MM.1S (cell line): ENCODE results near the gene DCLK2.

ENCODE experiments used
- DNase-seq: peaks from one replicate; pipeline ENCODE4 v3.0.0-alpha.2; 2015
- H2AFZ ChIP-seq: fragments of 300-600 bp; sonication (generic); 2 replicates; pipeline ENCODE4 v1.6.0; 2016; ENCODE audit warnings: antibody characterized with exemption, low read length
- H3F3A ChIP-seq: fragments of 300-600 bp; sonication (generic); 2 replicates; pipeline ENCODE4 v1.6.1; 2016; ENCODE audit warnings: mild to moderate bottlenecking, antibody characterized with exemption, low read length, moderate library complexity, mixed read lengths; ENCODE audit not compliant: insufficient read depth
- H3K27ac ChIP-seq: fragments of 300-600 bp; sonication (generic); 2 replicates; pipeline ENCODE4 v1.5.1; 2016; ENCODE audit warnings: mild to moderate bottlenecking, low read length
- H3K27me3 ChIP-seq: fragments of 300-600 bp; sonication (generic); replicated peaks from 2 replicates; pipeline ENCODE4 v1.6.0; 2016; ENCODE audit warnings: low read length; ENCODE audit not compliant: insufficient read depth
- H3K36me3 ChIP-seq: fragments of 300-600 bp; sonication (generic); replicated peaks from 2 replicates; pipeline ENCODE4 v1.6.1; 2016; ENCODE audit warnings: mild to moderate bottlenecking, low read length, mixed read lengths; ENCODE audit not compliant: insufficient read depth
- H3K4me1 ChIP-seq: fragments of 300-600 bp; sonication (generic); 2 replicates; pipeline ENCODE4 v1.6.1; 2016; ENCODE audit warnings: low read length, mixed read lengths
- H3K4me2 ChIP-seq: fragments of 300-600 bp; sonication (generic); 2 replicates; pipeline ENCODE4 v1.6.0; 2016; ENCODE audit warnings: low read depth, low read length
- H3K4me3 ChIP-seq: fragments of 300-600 bp; sonication (generic); 2 replicates; pipeline ENCODE4 v1.5.1; 2016; ENCODE audit warnings: low read length, mixed read lengths
- H3K79me2 ChIP-seq: fragments of 300-600 bp; sonication (generic); 2 replicates; pipeline ENCODE4 v1.6.1; 2016; ENCODE audit warnings: mixed run types, low read length, mixed read lengths
- H3K9ac ChIP-seq: fragments of 300-600 bp; sonication (generic); 2 replicates; pipeline ENCODE4 v1.6.1; 2016; ENCODE audit warnings: low read length, mixed read lengths
- H3K9me2 ChIP-seq: fragments of 300-600 bp; sonication (generic); replicated peaks from 2 replicates; pipeline ENCODE4 v1.6.1; 2016; ENCODE audit warnings: mild to moderate bottlenecking, low read length, mixed read lengths; ENCODE audit not compliant: insufficient read depth
- H3K9me3 ChIP-seq: fragments of 300-600 bp; sonication (generic); replicated peaks from 2 replicates; pipeline ENCODE4 v1.6.1; 2016; ENCODE audit warnings: mild to moderate bottlenecking, low read length, mixed read lengths; ENCODE audit not compliant: insufficient read depth
- H4K20me1 ChIP-seq: fragments of 300-600 bp; sonication (generic); 2 replicates; pipeline ENCODE4 v1.6.1; 2016; ENCODE audit warnings: mild to moderate bottlenecking, low read length, moderate library complexity, mixed read lengths; ENCODE audit not compliant: insufficient read depth
- EZH2 ChIP-seq: fragments of 300-600 bp; sonication (generic); optimal IDR thresholded peaks from 2 replicates; pipeline ENCODE3; 2017; ENCODE audit warnings: low read depth, mild to moderate bottlenecking, antibody characterized with exemption, low read length, mixed read lengths
- EZH2phosphoT487 ChIP-seq: fragments of 300-600 bp; sonication (generic); IDR thresholded peaks from 2 replicates; pipeline ENCODE4 v1.6.1; 2018; ENCODE audit warnings: antibody characterized with exemption, low read length
- TF ChIP-seq, protein P1 (sequence below): fragments of 300-600 bp; sonication (generic); IDR thresholded peaks from 2 replicates; pipeline ENCODE4 v1.5.1; 2016; ENCODE audit warnings: antibody characterized with exemption, low read length, mixed read lengths

DCLK2 gene

DNA sequence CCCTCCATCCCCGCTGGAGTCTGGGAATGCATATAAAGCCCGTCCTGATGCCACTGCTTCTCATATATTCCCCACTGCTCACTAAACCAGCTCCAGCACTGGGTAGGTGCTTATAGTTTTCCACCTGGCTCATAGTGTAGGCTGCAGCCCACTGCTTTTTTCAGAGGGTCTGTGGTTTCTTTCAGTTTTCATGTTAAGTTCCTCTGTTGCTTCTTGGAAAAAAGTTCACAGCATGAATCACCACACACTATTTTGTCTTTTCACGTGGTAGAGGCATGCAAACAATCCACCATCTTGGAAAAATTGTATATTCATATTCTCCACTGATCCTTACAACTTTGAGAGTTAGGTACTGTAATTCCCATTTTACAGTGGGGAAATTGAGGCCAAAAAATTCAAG, 39.4 kb downstream of the DCLK2 start:
- no peaks in the 10 kb centered on the region for H4K20me1 ChIP-seq
- H2AFZ ChIP-seq = no peak overlapping the region
- H3K79me2 ChIP-seq = no peaks in the 10 kb centered on the region
- H3K9ac ChIP-seq = no peak overlapping the region
- H3K4me2 ChIP-seq = no peak overlapping the region
- H3K9me2 ChIP-seq = no peaks in the 10 kb centered on the region
- no peaks in the 10 kb centered on the region for H3K4me1 ChIP-seq
- no peaks in the 10 kb centered on the region for H3K36me3 ChIP-seq
- DNase-seq = no peak
- H3K27me3 ChIP-seq = no peaks in the 10 kb centered on the region
- no peak overlapping the region for H3K4me3 ChIP-seq
- no peak overlapping the region for H3K27ac ChIP-seq
- no peaks in the 10 kb centered on the region for H3K9me3 ChIP-seq
- H3F3A ChIP-seq = no peaks in the 10 kb centered on the region
- TF ChIP-seq EZH2phosphoT487 (no peak), EZH2 (no peak)
- TF ChIP-seq, protein P1, sequence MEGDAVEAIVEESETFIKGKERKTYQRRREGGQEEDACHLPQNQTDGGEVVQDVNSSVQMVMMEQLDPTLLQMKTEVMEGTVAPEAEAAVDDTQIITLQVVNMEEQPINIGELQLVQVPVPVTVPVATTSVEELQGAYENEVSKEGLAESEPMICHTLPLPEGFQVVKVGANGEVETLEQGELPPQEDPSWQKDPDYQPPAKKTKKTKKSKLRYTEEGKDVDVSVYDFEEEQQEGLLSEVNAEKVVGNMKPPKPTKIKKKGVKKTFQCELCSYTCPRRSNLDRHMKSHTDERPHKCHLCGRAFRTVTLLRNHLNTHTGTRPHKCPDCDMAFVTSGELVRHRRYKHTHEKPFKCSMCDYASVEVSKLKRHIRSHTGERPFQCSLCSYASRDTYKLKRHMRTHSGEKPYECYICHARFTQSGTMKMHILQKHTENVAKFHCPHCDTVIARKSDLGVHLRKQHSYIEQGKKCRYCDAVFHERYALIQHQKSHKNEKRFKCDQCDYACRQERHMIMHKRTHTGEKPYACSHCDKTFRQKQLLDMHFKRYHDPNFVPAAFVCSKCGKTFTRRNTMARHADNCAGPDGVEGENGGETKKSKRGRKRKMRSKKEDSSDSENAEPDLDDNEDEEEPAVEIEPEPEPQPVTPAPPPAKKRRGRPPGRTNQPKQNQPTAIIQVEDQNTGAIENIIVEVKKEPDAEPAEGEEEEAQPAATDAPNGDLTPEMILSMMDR = no peak

DNA sequence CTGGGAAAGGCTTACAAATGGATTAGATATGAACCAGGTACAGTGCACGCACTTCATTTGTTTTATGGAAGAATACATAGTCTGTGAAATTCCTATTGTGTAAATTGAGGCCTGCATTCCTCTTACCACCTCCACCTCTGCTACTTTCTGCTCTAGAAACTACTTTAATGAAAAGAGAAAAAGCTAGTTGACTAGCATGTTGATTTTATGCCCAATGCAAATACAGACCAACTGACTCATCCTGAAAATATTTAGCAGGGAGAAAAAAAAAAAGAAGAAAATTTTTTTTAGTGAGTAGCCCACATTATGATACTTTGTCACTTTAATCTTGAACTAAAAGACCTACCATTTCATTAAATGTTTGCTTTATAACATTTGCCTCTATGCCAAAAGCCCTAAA, 41.2 kb downstream of the DCLK2 start:
- no peak for DNase-seq
- no peaks in the 10 kb centered on the region for H3K79me2 ChIP-seq

DNA sequence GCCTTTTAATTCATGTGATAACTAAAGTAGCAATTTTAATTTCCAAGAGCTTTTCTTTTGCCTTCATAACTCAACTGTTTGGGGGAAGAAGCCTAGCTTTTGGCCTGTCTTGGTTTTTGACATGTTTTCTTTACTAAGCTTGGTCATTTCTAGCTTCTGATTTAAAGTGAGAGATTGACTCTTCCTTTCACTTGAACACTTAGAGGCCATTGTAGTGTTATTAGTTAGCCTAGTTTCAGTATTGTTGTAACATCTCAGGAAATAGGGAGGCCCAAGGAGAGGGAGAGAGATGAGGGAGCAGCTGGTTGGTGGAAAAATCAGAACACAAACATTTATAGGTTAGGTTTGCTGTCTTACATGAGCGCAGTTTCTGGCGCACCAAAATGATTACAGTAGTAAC, 44.8 kb downstream of the DCLK2 start:
- H3K4me3 ChIP-seq = no peak overlapping the region
- no peaks in the 10 kb centered on the region for H3K27me3 ChIP-seq
- no peaks in the 10 kb centered on the region for H3K9me2 ChIP-seq
- H3K4me2 ChIP-seq = no peak overlapping the region
- peaks cover 20% of the 10 kb centered on the region for H3K4me1 ChIP-seq
- no peak overlapping the region for H2AFZ ChIP-seq
- no peaks in the 10 kb centered on the region for H3K79me2 ChIP-seq
- no peaks in the 10 kb centered on the region for H3K36me3 ChIP-seq
- no peak overlapping the region for H3K9ac ChIP-seq
- no peaks in the 10 kb centered on the region for H3K9me3 ChIP-seq
- TF ChIP-seq, protein P1 = no peak
- H3F3A ChIP-seq = 0 out of 2 replicates have a peak, but pooled peaks cover 3% of the 10 kb centered on the region
- H3K27ac ChIP-seq = no peak overlapping the region
- DNase-seq = no peak
- H4K20me1 ChIP-seq = no peaks in the 10 kb centered on the region

More for the DNA sequence above, 41.2 kb downstream of the DCLK2 start:
- Histone ChIP-seq H3K36me3 (no peaks in the 10 kb centered on the region), H3K9me2 (no peaks in the 10 kb centered on the region), H3F3A (no peaks in the 10 kb centered on the region), H3K4me1 (no peaks in the 10 kb centered on the region), H2AFZ (no peak overlapping the region), H4K20me1 (no peaks in the 10 kb centered on the region), H3K4me2 (no peak overlapping the region), H3K27me3 (no peaks in the 10 kb centered on the region), H3K27ac (no peak overlapping the region), H3K9ac (no peak overlapping the region), H3K4me3 (no peak overlapping the region), H3K9me3 (no peaks in the 10 kb centered on the region)
- TF ChIP-seq EZH2 = no peak
- TF ChIP-seq, protein P1 = no peak
- TF ChIP-seq EZH2phosphoT487 = no peak
